GM23338 (cell line): ENCODE results near the gene PDE4D.

Experiments used
- CTCF ChIP-seq, 2 experiments: fragments of 200-600 bp in 1 of 2; sonication (generic) in 1 of 2; conservative IDR thresholded peaks; 2 replicates each; pipeline versions ENCODE4 v1.5.1 to v1.6.1; 2016 to 2017; ENCODE audit warnings: antibody characterized with exemption in 2 of 2, low read depth in 2 of 2, mild to moderate bottlenecking in 2 of 2, moderate library complexity in 1 of 2
- EZH2 ChIP-seq: fragments of 200-600 bp; sonication (generic); IDR thresholded peaks from one replicate; pipeline ENCODE4 v1.8.0; 2017; ENCODE audit warnings: antibody characterized with exemption, mild to moderate bottlenecking, low read depth; ENCODE audit not compliant: unreplicated experiment

DNA sequence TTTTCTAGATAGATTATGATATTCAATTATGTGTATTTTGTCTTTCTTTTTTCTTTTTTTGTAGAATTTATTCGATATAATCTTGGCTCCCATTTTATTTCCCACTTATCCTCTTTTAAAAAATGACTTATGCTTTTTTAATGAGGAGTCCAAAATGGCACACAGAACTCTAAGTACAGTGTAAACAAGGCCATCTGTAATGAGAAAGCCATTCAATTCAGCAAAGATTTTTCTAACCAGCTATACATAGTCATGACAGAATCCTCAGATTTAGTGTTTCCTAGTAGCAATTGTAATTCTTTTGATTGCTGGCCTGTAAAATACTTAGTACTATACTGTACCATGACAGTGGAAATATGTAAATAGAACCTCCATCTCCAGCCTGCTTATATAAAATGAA, 659.3 kb downstream of the PDE4D start:
- TF ChIP-seq EZH2 (no peak), CTCF (conservative IDR thresholded peaks at IDR 0.05; ENCODE audit: low read depth in 2 of 2) (no peak)
